Spleen (tissue), 11 donors: ENCODE results near the gene RNF26. TPM values are rescaled to one million over a fixed set of nuclear protein-coding genes. Genes with fewer than 3 reads are reported as not detected.

Source experiments
- DNase-seq: peaks from one replicate; pipeline ENCODE4 v3.0.0-alpha.2; 2020
- H3K27ac ChIP-seq, 8 donors: fragments of 200-600 bp; sonication (generic) in 7 of 8; 1 replicate in 4 of 8; 2 replicates in 4 of 8; pipeline versions ENCODE4 v1.5.0 to v1.8.0; 2016 to 2021; ENCODE audit warnings: inconsistent platforms in 4 of 8, mild to moderate bottlenecking in 4 of 8, moderate library complexity in 1 of 8
- H3K27me3 ChIP-seq, 7 donors: fragments of 200-600 bp; sonication (generic) in 6 of 7; replicated peaks in 1 of 7; 1 replicate in 4 of 7; 2 replicates in 3 of 7; pipeline versions ENCODE4 v1.5.0 to v1.8.0; 2016 to 2021; ENCODE audit warnings: inconsistent platforms in 3 of 7, mild to moderate bottlenecking in 1 of 7
- H3K36me3 ChIP-seq, 6 donors: fragments of 200-600 bp; sonication (generic) in 5 of 6; 1 replicate in 4 of 6; 2 replicates in 2 of 6; pipeline versions ENCODE4 v1.5.0 to v1.8.0; 2016 to 2021; ENCODE audit warnings: inconsistent platforms in 2 of 6
- H3K4me1 ChIP-seq, 6 donors: fragments of 200-600 bp; sonication (generic) in 5 of 6; 1 replicate in 3 of 6; 2 replicates in 3 of 6; pipeline versions ENCODE4 v1.5.0 to v1.8.0; 2016 to 2021; ENCODE audit warnings: inconsistent platforms in 3 of 6
- H3K4me3 ChIP-seq, 8 donors: fragments of 200-600 bp; sonication (generic) in 7 of 8; 1 replicate in 4 of 8; 2 replicates in 4 of 8; pipeline versions ENCODE4 v1.5.0 to v1.8.0; 2016 to 2021; ENCODE audit warnings: inconsistent platforms in 4 of 8, mild to moderate bottlenecking in 4 of 8, moderate library complexity in 2 of 8
- H3K9me3 ChIP-seq, 8 donors: fragments of 200-600 bp; sonication (generic) in 7 of 8; 1 replicate in 4 of 8; 2 replicates in 4 of 8; pipeline versions ENCODE4 v1.5.0 to v1.8.0; 2016 to 2021; ENCODE audit warnings: inconsistent platforms in 4 of 8
- CTCF ChIP-seq, 11 experiments: fragments of 200-600 bp in 7 of 11; fragments of 450-650 bp in 4 of 11; sonication (generic) in 4 of 11; IDR thresholded peaks in 8 of 11; conservative IDR thresholded peaks in 3 of 11; 1 replicate in 7 of 11; 2 replicates in 4 of 11; pipeline versions ENCODE4 v1.4.0 to v1.8.0; 2016 to 2021; ENCODE audit warnings: antibody characterized with exemption in 11 of 11, inconsistent platforms in 4 of 11, mild to moderate bottlenecking in 1 of 11
- POLR2A ChIP-seq, 3 donors: fragments of 450-650 bp; IDR thresholded peaks; one replicate each; pipeline ENCODE4 v1.5.1; 2017; ENCODE audit warnings: antibody characterized with exemption in 3 of 3, mild to moderate bottlenecking in 1 of 3
- POLR2AphosphoS5 ChIP-seq, 3 donors: sonication (generic); formaldehyde crosslinking; IDR thresholded peaks; one replicate each; pipeline ENCODE4 v1.5.1; 2017; ENCODE audit warnings: antibody characterized with exemption in 3 of 3
- WGBS, 5 donors: extraction: QIAGEN DNeasy Blood & Tissue Kit in 3 of 5; methylation state at CpG; one replicate each; pipeline versions ENCODE4 v1.1.5 to v1.1.7; 2013 to 2018; 5-methylcytosine and 5-hydroxymethylcytosine counted together
- intact Hi-C: fragments of 100-400 bp; cut with DNase I; formaldehyde crosslinking; loops from one replicate; pipeline ENCODE4 v1.15.0; 2023; ENCODE audit warnings: low total_unique reads
- polyA plus RNA-seq, 3 donors: library from polyadenylated mRNA; stranded (reverse); fragments of 200-250 nt; gene quantifications; one replicate each; pipeline ENCODE4 v1.2.1, GENCODE V29; 2013
- total RNA-seq, 7 donors: library from RNA; depleted of rRNA in 3 of 7; stranded (reverse); fragments of >200 nt in 3 of 7; fragmentation: NEBNext Ultra II Directional in 4 of 7; extraction: Animal tissue kit (Norgen Biotek cat#: 25700) in 4 of 7; gene quantifications; one replicate each; pipeline versions ENCODE4 v1.1.0 to v1.2.1, GENCODE V29; 2016 to 2021
- donor health status: healthy with polysubstance abuse.
- donor health status: DM: no; HTN: no; CAD: no; lungs with moderate emphysema.
- donor health status: DM: no; HTN: no; CAD: no.
- donor health status: Bipolar disorder and iron deficiency.
- donor health status: healthy.
- donor health status: DM: no; HTN: no; CAD: no.
- donor health status: DM: yes; HTN: yes; CAD: no.

The RNF26 gene
- total and polyA plus RNA-seq, 10 donors: 8.6 to 18.2 (median 15.0) TPM

GRCh38 chr11:119355091-119355843, 20.9 kb downstream of the RNF26 start:
- Histone ChIP-seq H3K4me3 (no peak overlapping the region), H3K36me3 (no peaks in the 10 kb centered on the region), H3K9me3 (no peaks in the 10 kb centered on the region), H3K27ac (no peak overlapping the region), H3K4me1 (peaks cover 0 to 25% (median 13%) of the 10 kb centered on the region in 6 donors), H3K27me3 (peaks cover 0 to 64% (median 0%) of the 10 kb centered on the region in 7 donors)
- DNase-seq: no peak
- TF ChIP-seq CTCF (IDR thresholded peaks at IDR 0.05 in 8 of 11, conservative IDR thresholded peaks at IDR 0.05 in 3 of 11) (no peak), POLR2A (IDR thresholded peaks at IDR 0.05) (no peak), POLR2AphosphoS5 (IDR thresholded peaks at IDR 0.05) (no peak)
- whole genome bisulfite sequencing, 5 donors: 67 to 79% (median 74%) methylated on average over 9 of the region's 9 CpGs
- intact Hi-C loops: loop anchor here (5.0 kb wide), 1 partner anchor 117 kb away; no protein-coding TSS in a partner anchor

GRCh38 chr11:119356349-119357031, 22.2 kb downstream of the RNF26 start:
- H3K27ac ChIP-seq: peak overlapping the region in 1 of 8 donors; percentile 36
- intact Hi-C loops: loop anchor here (5.0 kb wide), 1 partner anchor 116 kb away; no protein-coding TSS in a partner anchor
- H3K4me1 ChIP-seq: peaks cover 0 to 25% (median 13%) of the 10 kb centered on the region in 6 donors
- DNase-seq: peak; percentile 93
- H3K9me3 ChIP-seq: no peaks in the 10 kb centered on the region
- no peaks in the 10 kb centered on the region for H3K36me3 ChIP-seq
- WGBS, 5 donors: 0 to 1% (median 0%) methylated on average over 47 to 54 of the region's 54 CpGs
- TF ChIP-seq POLR2AphosphoS5 (IDR thresholded peaks at IDR 0.05) (peak in 2 of 3 donors; percentile 44 to 54), POLR2A (IDR thresholded peaks at IDR 0.05) (no peak), CTCF (IDR thresholded peaks at IDR 0.05 in 8 of 11, conservative IDR thresholded peaks at IDR 0.05 in 3 of 11) (peak; percentile 53 to 97 (median 94))
- H3K27me3 ChIP-seq: peaks cover 0 to 57% (median 0%) of the 10 kb centered on the region in 7 donors
- H3K4me3 ChIP-seq: peak overlapping the region; percentile 46 to 78 (median 58)

- Histone ChIP-seq H3K36me3 (no peaks in the 10 kb centered on the region), H3K4me3 (peak overlapping the region in 5 of 8 donors; percentile 46 to 78 (median 56)), H3K4me1 (peaks cover 0 to 25% (median 13%) of the 10 kb centered on the region in 6 donors), H3K27me3 (peaks cover 0 to 57% (median 0%) of the 10 kb centered on the region in 7 donors), H3K9me3 (no peaks in the 10 kb centered on the region), H3K27ac (peak overlapping the region in 1 of 8 donors; percentile 36)
- TF ChIP-seq POLR2A (IDR thresholded peaks at IDR 0.05): no peak
- no peak for TF ChIP-seq CTCF (IDR thresholded peaks at IDR 0.05 in 8 of 11, conservative IDR thresholded peaks at IDR 0.05 in 3 of 11)
- TF ChIP-seq POLR2AphosphoS5 (IDR thresholded peaks at IDR 0.05): no peak
- 42 to 62% (median 47%) methylated on average over 8 to 13 of the region's 13 CpGs for WGBS, 5 donors
- intact Hi-C loops: loop anchor here (5.0 kb wide), 1 partner anchor 115 kb away; no protein-coding TSS in a partner anchor
- no peak for DNase-seq
Measured at GRCh38 chr11:119357074-119357473, 22.7 kb downstream of the RNF26 start.
